Activated CD8-positive, alpha-beta memory T cell treated with anti-CD3 and anti-CD28 coated beads, Interleukin-2, amount 10 ng/mL, durations not matched to agents 7 days and 5 days (primary cell): ENCODE data around the gene ITIH5. TPM values are rescaled to one million over a fixed set of nuclear protein-coding genes. Genes with fewer than 3 reads are reported as not detected.

Experiments used
- ATAC-seq: fragments of 150-1000 bp; cut with Tn5 transposase; one replicate; pipeline ENCODE4 v1.10.0; 2021; ENCODE audit warnings: moderate library complexity
- CTCF ChIA-PET: fragments of 350-600 bp; sonication (Branson Sonifier 250); formaldehyde crosslinking; loops from one replicate; lab custom pipeline; 2021; ENCODE audit warnings: antibody characterized with exemption; lab: Charles Lee
- DNase-seq: peaks from one replicate; pipeline ENCODE4 v3.0.0-alpha.2; 2020
- H3K27ac Mint-ChIP-seq: one replicate; pipeline ENCODE4 v1.8.0; 2021; ENCODE audit warnings: mild to moderate bottlenecking, mixed read lengths
- H3K27me3 Mint-ChIP-seq: one replicate; pipeline ENCODE4 v1.8.0; 2021; ENCODE audit warnings: mixed read lengths
- H3K36me3 Mint-ChIP-seq: one replicate; pipeline ENCODE4 v1.8.0; 2021; ENCODE audit warnings: mild to moderate bottlenecking, mixed read lengths
- H3K4me1 Mint-ChIP-seq: one replicate; pipeline ENCODE4 v1.8.0; 2021; ENCODE audit warnings: mixed read lengths
- H3K4me3 Mint-ChIP-seq: one replicate; pipeline ENCODE4 v1.8.0; 2021; ENCODE audit warnings: mild to moderate bottlenecking, moderate library complexity, mixed read lengths
- H3K9me3 Mint-ChIP-seq: one replicate; pipeline ENCODE4 v1.8.0; 2022; ENCODE audit warnings: low read depth, mixed read lengths
- total RNA-seq, 2 experiments: library from RNA; stranded (reverse); gene quantifications; one replicate each; pipeline ENCODE4 v1.2.3, GENCODE V29; 2021

The ITIH5 gene
- total RNA-seq, 2 experiments from 2014 or later: not detected

- CTCF ChIA-PET: no interaction called here
- Mint-ChIP-seq H3K4me1 (no peaks in the 10 kb centered on the region), H3K27ac (no peak overlapping the region), H3K9me3 (no peaks in the 10 kb centered on the region), H3K27me3 (peaks cover 45% of the 10 kb centered on the region), H3K36me3 (no peaks in the 10 kb centered on the region), H3K4me3 (no peak overlapping the region)
- DNase-seq: no peak
- no peak for ATAC-seq
Observed at GRCh38 chr10:7642491-7643011, 24.2 kb downstream of the ITIH5 start.

DNA sequence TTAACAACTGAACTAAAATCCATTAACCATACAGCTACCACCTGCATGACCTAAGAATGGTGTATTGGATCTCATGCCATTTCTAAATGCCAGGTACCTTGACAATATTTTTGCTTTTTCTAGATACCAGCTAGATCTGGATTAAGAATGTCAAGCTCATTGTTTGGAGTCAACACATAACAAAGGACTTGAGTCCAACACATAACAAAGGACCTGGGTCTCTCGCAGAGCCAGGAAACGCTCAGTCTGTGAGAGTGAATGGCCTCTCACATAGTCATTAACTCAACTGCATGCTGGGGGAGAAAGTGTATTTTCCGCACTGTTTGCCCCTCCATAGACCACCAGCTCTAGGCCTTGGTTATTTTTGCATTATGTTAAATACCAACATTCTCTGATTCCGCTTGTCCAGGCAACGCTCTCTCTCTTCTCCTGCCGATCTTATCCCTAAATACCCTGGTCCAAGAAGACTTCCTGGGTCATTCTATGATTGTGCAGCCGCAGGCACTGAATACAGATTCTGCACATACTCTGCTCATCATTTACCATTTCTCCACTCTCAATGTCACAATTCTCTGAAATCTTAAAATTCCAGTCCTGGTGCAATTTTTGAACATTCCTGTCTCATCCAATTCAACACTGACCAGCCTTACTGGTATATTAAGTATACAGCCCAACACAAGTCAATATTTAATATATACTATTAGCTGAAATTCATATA, 31.2 kb downstream of the ITIH5 start:
- peaks cover 19% of the 10 kb centered on the region for H3K27me3 Mint-ChIP-seq
- H3K36me3 Mint-ChIP-seq: no peaks in the 10 kb centered on the region
- CTCF ChIA-PET: no interaction called here
- H3K4me1 Mint-ChIP-seq: no peaks in the 10 kb centered on the region
- no peak for ATAC-seq
- no peak for DNase-seq
- H3K9me3 Mint-ChIP-seq: no peaks in the 10 kb centered on the region
- H3K27ac Mint-ChIP-seq: no peak overlapping the region
- H3K4me3 Mint-ChIP-seq: no peak overlapping the region

GRCh38 chr10:7634142-7634894, 32.4 kb downstream of the ITIH5 start:
- no peak overlapping the region for H3K27ac Mint-ChIP-seq
- no peak overlapping the region for H3K4me3 Mint-ChIP-seq

DNA sequence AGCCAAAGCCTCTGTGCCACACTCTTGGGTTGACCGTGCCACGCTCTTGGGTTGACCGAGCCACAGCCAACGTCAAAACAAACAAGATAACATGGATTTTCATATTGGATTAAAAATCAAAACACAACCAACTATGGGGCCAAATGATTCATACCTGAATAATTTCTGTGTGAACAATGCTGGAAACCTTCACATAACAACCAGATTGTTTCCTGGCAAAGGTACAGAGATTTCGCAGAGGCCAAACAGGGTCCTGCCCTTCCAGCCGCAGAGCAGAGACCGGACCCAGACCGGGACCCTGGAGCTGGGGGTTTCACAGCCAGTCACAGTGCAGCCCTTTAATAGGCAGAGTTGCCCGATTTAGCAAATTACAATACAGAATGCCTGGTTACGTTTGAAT, 40.5 kb downstream of the ITIH5 start:
- Mint-ChIP-seq H3K27ac (no peak overlapping the region), H3K9me3 (peaks cover 13% of the 10 kb centered on the region), H3K4me3 (no peak overlapping the region), H3K27me3 (peaks cover 12% of the 10 kb centered on the region), H3K4me1 (peaks cover 2% of the 10 kb centered on the region), H3K36me3 (no peaks in the 10 kb centered on the region)
- no peak for ATAC-seq
- DNase-seq: no peak
- CTCF ChIA-PET: no interaction called here

More at GRCh38 chr10:7634142-7634894, 32.4 kb downstream of the ITIH5 start:
- CTCF ChIA-PET: no interaction called here
- no peaks in the 10 kb centered on the region for H3K4me1 Mint-ChIP-seq
- H3K9me3 Mint-ChIP-seq: peaks cover 4% of the 10 kb centered on the region
- H3K36me3 Mint-ChIP-seq: no peaks in the 10 kb centered on the region
- H3K27me3 Mint-ChIP-seq: peaks cover 14% of the 10 kb centered on the region
- ATAC-seq (no peak), DNase-seq (no peak)

DNA sequence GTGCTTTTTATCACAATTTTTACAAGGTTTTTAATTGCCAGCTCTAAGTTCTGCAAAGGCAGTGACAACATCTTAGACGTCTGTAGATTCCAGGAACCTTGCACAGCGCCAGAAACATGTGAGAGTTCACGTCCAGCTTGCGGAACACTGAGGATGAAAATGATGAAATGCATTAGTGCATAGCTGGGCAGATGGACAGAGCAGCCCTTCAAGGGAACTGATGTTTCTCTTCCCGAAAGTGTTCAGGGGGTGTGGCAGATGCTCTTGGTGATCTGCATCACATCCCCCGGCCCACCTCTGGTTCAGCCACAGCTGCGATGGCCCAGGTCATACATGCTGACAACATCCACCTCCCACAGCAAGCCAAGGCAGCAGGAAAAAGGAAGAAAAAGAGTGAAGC, 40.9 kb downstream of the ITIH5 start:
- peaks cover 13% of the 10 kb centered on the region for H3K9me3 Mint-ChIP-seq
- H3K27ac Mint-ChIP-seq: no peak overlapping the region
- H3K4me1 Mint-ChIP-seq: peaks cover 2% of the 10 kb centered on the region
- no peak for ATAC-seq
- H3K36me3 Mint-ChIP-seq: no peaks in the 10 kb centered on the region
- DNase-seq: no peak
- peaks cover 12% of the 10 kb centered on the region for H3K27me3 Mint-ChIP-seq
- CTCF ChIA-PET: no interaction called here
- no peak overlapping the region for H3K4me3 Mint-ChIP-seq

DNA sequence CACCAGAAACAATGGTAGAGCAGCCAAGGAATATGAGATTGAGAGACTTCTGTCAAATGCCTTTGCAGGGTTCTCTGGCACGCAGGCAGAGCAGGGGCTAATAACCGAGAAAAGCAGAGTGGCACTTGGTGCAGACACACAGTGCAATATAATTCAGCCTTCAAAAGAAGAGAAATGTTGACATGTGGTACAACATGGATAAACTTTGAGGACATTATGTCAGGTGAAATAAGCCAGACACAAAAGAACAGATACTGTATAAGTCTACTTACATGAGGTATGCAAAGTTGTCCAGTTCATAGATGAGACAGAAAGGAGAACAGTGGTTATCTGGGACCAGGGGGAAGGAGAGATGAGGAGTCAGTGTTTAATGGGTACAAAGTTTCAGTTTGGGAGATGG, 41.8 kb downstream of the ITIH5 start:
- H3K9me3 Mint-ChIP-seq: peaks cover 11% of the 10 kb centered on the region
- ATAC-seq: no peak
- H3K27me3 Mint-ChIP-seq: peaks cover 12% of the 10 kb centered on the region
- no peaks in the 10 kb centered on the region for H3K36me3 Mint-ChIP-seq
- DNase-seq: no peak
- no peak overlapping the region for H3K4me3 Mint-ChIP-seq
- H3K4me1 Mint-ChIP-seq: peaks cover 2% of the 10 kb centered on the region
- H3K27ac Mint-ChIP-seq: no peak overlapping the region
- CTCF ChIA-PET: no interaction called here

DNA sequence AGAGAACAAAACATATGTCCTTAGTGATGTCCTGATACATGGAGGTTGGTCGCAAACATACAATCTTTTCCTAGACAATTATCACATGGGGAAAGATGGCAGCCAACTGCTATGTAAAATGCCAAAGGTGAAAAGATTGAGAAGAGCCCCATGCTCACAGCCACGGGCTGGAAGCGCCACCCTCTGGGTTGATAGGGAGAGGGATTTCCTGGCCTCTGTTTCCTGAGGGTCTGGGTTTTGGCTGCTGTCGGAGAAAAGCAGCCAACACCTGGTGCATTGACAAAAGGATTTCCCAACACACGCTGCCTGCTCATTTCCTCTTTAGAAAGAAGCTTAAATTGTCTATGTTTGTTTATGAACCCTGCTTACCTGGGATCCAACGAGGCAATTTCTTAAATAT, 43.8 kb downstream of the ITIH5 start:
- H3K4me3 Mint-ChIP-seq: no peak overlapping the region
- ATAC-seq: no peak
- H3K9me3 Mint-ChIP-seq: no peaks in the 10 kb centered on the region
- H3K36me3 Mint-ChIP-seq: no peaks in the 10 kb centered on the region
- peaks cover 12% of the 10 kb centered on the region for H3K27me3 Mint-ChIP-seq
- CTCF ChIA-PET: interaction anchor here (1.5 to 2.2 kb wide), 2 partner anchors 64 to 97 kb away, joined by 3 to 7 read pairs; no protein-coding TSS in a partner anchor
- H3K4me1 Mint-ChIP-seq: peaks cover 2% of the 10 kb centered on the region
- no peak for DNase-seq
- H3K27ac Mint-ChIP-seq: no peak overlapping the region

GRCh38 chr10:7618461-7618860, 48.3 kb downstream of the ITIH5 start:
- no peak overlapping the region for H3K4me3 Mint-ChIP-seq
- no peaks in the 10 kb centered on the region for H3K9me3 Mint-ChIP-seq
- no peak overlapping the region for H3K27ac Mint-ChIP-seq
- DNase-seq (no peak), ATAC-seq (no peak)
- H3K36me3 Mint-ChIP-seq: no peaks in the 10 kb centered on the region
- H3K4me1 Mint-ChIP-seq: no peaks in the 10 kb centered on the region
- CTCF ChIA-PET: interaction anchor here (1.0 kb wide), 1 partner anchor 8 kb away, joined by 4 read pairs; no protein-coding TSS in a partner anchor
- H3K27me3 Mint-ChIP-seq: peaks cover 35% of the 10 kb centered on the region

- CTCF ChIA-PET: interaction anchor here (0.9 kb wide), 1 partner anchor 1008 kb away, joined by 3 read pairs; no protein-coding TSS in a partner anchor
- no peaks in the 10 kb centered on the region for H3K4me1 Mint-ChIP-seq
- H3K27me3 Mint-ChIP-seq: peaks cover 26% of the 10 kb centered on the region
- no peak for DNase-seq
- no peak overlapping the region for H3K27ac Mint-ChIP-seq
- H3K4me3 Mint-ChIP-seq: no peak overlapping the region
- no peak for ATAC-seq
- no peaks in the 10 kb centered on the region for H3K36me3 Mint-ChIP-seq
- H3K9me3 Mint-ChIP-seq: no peaks in the 10 kb centered on the region
Observed at GRCh38 chr10:7611909-7612308, 54.9 kb downstream of the ITIH5 start.

GRCh38 chr10:7610651-7611389, 55.9 kb downstream of the ITIH5 start:
- CTCF ChIA-PET: interaction anchor here (0.9 to 1.3 kb wide), 2 partner anchors 8 to 1009 kb away, joined by 3 to 4 read pairs; no protein-coding TSS in a partner anchor
- H3K4me1 Mint-ChIP-seq: no peaks in the 10 kb centered on the region
- H3K9me3 Mint-ChIP-seq: no peaks in the 10 kb centered on the region
- H3K36me3 Mint-ChIP-seq: no peaks in the 10 kb centered on the region
- ATAC-seq: no peak
- peaks cover 22% of the 10 kb centered on the region for H3K27me3 Mint-ChIP-seq
- no peak overlapping the region for H3K4me3 Mint-ChIP-seq
- DNase-seq: no peak
- no peak overlapping the region for H3K27ac Mint-ChIP-seq

DNA sequence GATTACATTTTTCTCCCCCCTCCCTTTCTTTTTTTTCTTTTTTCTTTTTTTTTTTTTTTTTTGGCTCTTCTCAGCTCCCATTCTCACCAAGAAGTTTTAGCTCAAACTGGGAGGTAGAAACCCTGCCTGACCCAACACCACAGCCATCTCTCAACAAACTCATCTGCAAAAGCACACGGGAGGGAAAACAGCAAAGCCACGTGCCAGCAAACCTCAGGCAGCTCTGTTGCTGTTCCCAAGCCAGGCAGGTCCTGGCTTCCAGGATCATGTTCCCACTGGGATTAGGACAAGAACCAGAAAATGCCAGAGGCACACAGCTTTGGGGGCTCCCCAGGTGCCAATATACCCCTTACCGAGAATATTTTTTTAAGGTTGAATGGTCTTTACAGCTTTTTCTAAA, 56.7 kb downstream of the ITIH5 start:
- CTCF ChIA-PET: interaction anchor here (1.3 kb wide), 1 partner anchor 9 kb away, joined by 4 read pairs; no protein-coding TSS in a partner anchor
- Mint-ChIP-seq H3K4me1 (no peaks in the 10 kb centered on the region), H3K27me3 (peaks cover 17% of the 10 kb centered on the region), H3K36me3 (no peaks in the 10 kb centered on the region), H3K4me3 (no peak overlapping the region), H3K27ac (no peak overlapping the region), H3K9me3 (no peaks in the 10 kb centered on the region)
- DNase-seq: no peak
- no peak for ATAC-seq

- no peaks in the 10 kb centered on the region for H3K9me3 Mint-ChIP-seq
- H3K4me3 Mint-ChIP-seq: no peak overlapping the region
- ATAC-seq: no peak
- H3K27me3 Mint-ChIP-seq: peaks cover 15% of the 10 kb centered on the region
- H3K4me1 Mint-ChIP-seq: no peaks in the 10 kb centered on the region
- CTCF ChIA-PET: no interaction called here
- no peak overlapping the region for H3K27ac Mint-ChIP-seq
- no peaks in the 10 kb centered on the region for H3K36me3 Mint-ChIP-seq
- no peak for DNase-seq
Observed at GRCh38 chr10:7609556-7609955, 57.2 kb downstream of the ITIH5 start.

DNA sequence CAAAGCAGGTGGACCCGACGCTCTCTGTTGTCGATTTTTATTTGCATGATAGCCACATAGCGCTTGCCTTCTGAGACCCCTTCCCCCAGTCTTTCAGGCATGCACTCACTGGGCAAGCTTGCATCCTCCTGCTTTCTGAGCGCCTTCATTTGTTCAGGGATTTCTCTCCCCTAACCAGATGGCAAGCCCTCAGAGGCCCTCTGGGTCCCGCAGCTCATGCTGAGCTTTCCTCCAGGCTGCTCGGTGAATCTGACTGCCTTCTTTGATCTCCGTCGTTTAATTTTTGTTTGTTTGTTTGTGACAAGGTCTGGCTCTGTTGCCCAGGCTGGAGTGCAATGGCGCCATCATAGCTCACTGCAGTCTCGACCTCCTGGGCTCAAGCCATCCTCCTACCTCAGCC, 58.8 kb downstream of the ITIH5 start:
- H3K27me3 Mint-ChIP-seq: peaks cover 7% of the 10 kb centered on the region
- DNase-seq (no peak), ATAC-seq (no peak)
- no peak overlapping the region for H3K4me3 Mint-ChIP-seq
- no peaks in the 10 kb centered on the region for H3K9me3 Mint-ChIP-seq
- no peaks in the 10 kb centered on the region for H3K36me3 Mint-ChIP-seq
- CTCF ChIA-PET: interaction anchor here (0.6 to 1.7 kb wide), 3 partner anchors 16 to 83 kb away, joined by 3 to 4 read pairs (median 4); no protein-coding TSS in a partner anchor
- H3K4me1 Mint-ChIP-seq: no peaks in the 10 kb centered on the region
- no peak overlapping the region for H3K27ac Mint-ChIP-seq
